DOHH2 (cell line): ENCODE data around the gene MCF2L2.

Source experiments
- H3F3A ChIP-seq: fragments of 200-600 bp; sonication (generic), shearing (Covaris generic); 2 replicates; pipeline ENCODE4 v1.6.0; 2016; ENCODE audit warnings: antibody characterized with exemption, mild to moderate bottlenecking; ENCODE audit not compliant: control insufficient read depth, insufficient read depth
- H3K27ac ChIP-seq: fragments of 200-600 bp; sonication (generic); 2 replicates; pipeline ENCODE4 v1.5.1; 2014; ENCODE audit warnings: low read depth, mild to moderate bottlenecking, low read length, moderate library complexity
- H3K27me3 ChIP-seq: fragments of 200-600 bp; sonication (generic); 2 replicates; pipeline ENCODE4 v1.6.1; 2014; ENCODE audit warnings: mild to moderate bottlenecking, low read length, mixed read lengths; ENCODE audit not compliant: control insufficient read depth
- H3K36me3 ChIP-seq: fragments of 200-600 bp; sonication (generic); 2 replicates; pipeline ENCODE4 v1.6.1; 2014; ENCODE audit warnings: mild to moderate bottlenecking, low read length, moderate library complexity, mixed read lengths; ENCODE audit not compliant: control insufficient read depth
- H3K4me1 ChIP-seq: fragments of 200-600 bp; sonication (generic); 2 replicates; pipeline ENCODE4 v1.6.1; 2014; ENCODE audit warnings: mild to moderate bottlenecking, low read length, mixed read lengths; ENCODE audit not compliant: control insufficient read depth
- H3K4me2 ChIP-seq: fragments of 200-600 bp; sonication (generic); 2 replicates; pipeline ENCODE4 v1.6.0; 2014; ENCODE audit warnings: mild to moderate bottlenecking, low read length, moderate library complexity
- H3K4me3 ChIP-seq: fragments of 200-600 bp; sonication (generic); 2 replicates; pipeline ENCODE4 v1.5.1; 2014; ENCODE audit warnings: mild to moderate bottlenecking, low read length, mixed read lengths
- H3K79me2 ChIP-seq: fragments of 200-600 bp; sonication (generic); 2 replicates; pipeline ENCODE4 v1.6.1; 2014; ENCODE audit warnings: mild to moderate bottlenecking, low read length, mixed read lengths; ENCODE audit not compliant: control insufficient read depth
- H3K9me2 ChIP-seq: fragments of 200-600 bp; sonication (generic); replicated peaks from 2 replicates; pipeline ENCODE4 v1.6.1; 2014; ENCODE audit warnings: mild to moderate bottlenecking, low read length, mixed read lengths; ENCODE audit not compliant: control insufficient read depth
- H3K9me3 ChIP-seq: fragments of 200-600 bp; sonication (generic); 2 replicates; pipeline ENCODE4 v1.6.1; 2014; ENCODE audit warnings: antibody characterized with exemption, low read length, mixed read lengths; ENCODE audit not compliant: control insufficient read depth, insufficient read depth
- H4K20me1 ChIP-seq: fragments of 200-600 bp; sonication (generic); 2 replicates; pipeline ENCODE4 v1.6.0; 2014; ENCODE audit warnings: low read depth, mild to moderate bottlenecking, antibody characterized with exemption, low read length, moderate library complexity; ENCODE audit not compliant: control insufficient read depth, insufficient read depth
- CTCF ChIP-seq: fragments of 200-600 bp; sonication (generic); IDR thresholded peaks from one replicate; pipeline ENCODE4 v1.5.1; 2014; ENCODE audit warnings: antibody characterized with exemption, mild to moderate bottlenecking, low read depth, low read length; ENCODE audit not compliant: poor library complexity, severe bottlenecking
- EZH2phosphoT487 ChIP-seq: fragments of 200-600 bp; sonication (generic); IDR thresholded peaks from 2 replicates; pipeline ENCODE4 v1.6.1; 2017; ENCODE audit warnings: borderline replicate concordance, mild to moderate bottlenecking, antibody characterized with exemption, low read length, moderate library complexity, mixed read lengths

MCF2L2 gene

GRCh38 chr3:183385698-183386613 is 42.5 kb downstream of the MCF2L2 start:
- no peak overlapping the region for H3K4me2 ChIP-seq
- no peaks in the 10 kb centered on the region for H3K9me3 ChIP-seq
- H3K79me2 ChIP-seq, result no peaks in the 10 kb centered on the region
- no peaks in the 10 kb centered on the region for H3K9me2 ChIP-seq
- H4K20me1 ChIP-seq, result no peaks in the 10 kb centered on the region
- no peak overlapping the region for H3K4me3 ChIP-seq
- no peaks in the 10 kb centered on the region for H3K36me3 ChIP-seq
- no peaks in the 10 kb centered on the region for H3F3A ChIP-seq
- TF ChIP-seq EZH2phosphoT487 (no peak), CTCF (peak; percentile 72)
- no peak overlapping the region for H3K27ac ChIP-seq
- H3K27me3 ChIP-seq, result peaks cover 22% of the 10 kb centered on the region
- H3K4me1 ChIP-seq, result peaks cover 15% of the 10 kb centered on the region

GRCh38 chr3:183381673-183382072 is 46.7 kb downstream of the MCF2L2 start:
- Histone ChIP-seq H3K4me1 (peaks cover 24% of the 10 kb centered on the region), H3K27me3 (peaks cover 26% of the 10 kb centered on the region), H3K9me2 (no peaks in the 10 kb centered on the region), H3K4me2 (peak overlapping the region; percentile 28), H3K36me3 (no peaks in the 10 kb centered on the region), H4K20me1 (0 out of 2 replicates have a peak, but pooled peaks cover 3% of the 10 kb centered on the region), H3F3A (no peaks in the 10 kb centered on the region), H3K27ac (no peak overlapping the region), H3K4me3 (no peak overlapping the region), H3K79me2 (no peaks in the 10 kb centered on the region), H3K9me3 (no peaks in the 10 kb centered on the region)
- TF ChIP-seq EZH2phosphoT487 (no peak), CTCF (no peak)

GRCh38 chr3:183381179-183381578 is 47.2 kb downstream of the MCF2L2 start:
- TF ChIP-seq CTCF, result no peak
- no peak for TF ChIP-seq EZH2phosphoT487
- Histone ChIP-seq H3K9me2 (no peaks in the 10 kb centered on the region), H3K4me1 (peaks cover 24% of the 10 kb centered on the region), H3K27me3 (peaks cover 31% of the 10 kb centered on the region), H3K79me2 (no peaks in the 10 kb centered on the region), H3K36me3 (no peaks in the 10 kb centered on the region), H3K4me2 (peak overlapping the region; percentile 28), H3K27ac (no peak overlapping the region), H4K20me1 (0 out of 2 replicates have a peak, but pooled peaks cover 3% of the 10 kb centered on the region), H3K9me3 (no peaks in the 10 kb centered on the region), H3F3A (no peaks in the 10 kb centered on the region), H3K4me3 (no peak overlapping the region)
